ENCODE data around the gene ITK.

DNA sequence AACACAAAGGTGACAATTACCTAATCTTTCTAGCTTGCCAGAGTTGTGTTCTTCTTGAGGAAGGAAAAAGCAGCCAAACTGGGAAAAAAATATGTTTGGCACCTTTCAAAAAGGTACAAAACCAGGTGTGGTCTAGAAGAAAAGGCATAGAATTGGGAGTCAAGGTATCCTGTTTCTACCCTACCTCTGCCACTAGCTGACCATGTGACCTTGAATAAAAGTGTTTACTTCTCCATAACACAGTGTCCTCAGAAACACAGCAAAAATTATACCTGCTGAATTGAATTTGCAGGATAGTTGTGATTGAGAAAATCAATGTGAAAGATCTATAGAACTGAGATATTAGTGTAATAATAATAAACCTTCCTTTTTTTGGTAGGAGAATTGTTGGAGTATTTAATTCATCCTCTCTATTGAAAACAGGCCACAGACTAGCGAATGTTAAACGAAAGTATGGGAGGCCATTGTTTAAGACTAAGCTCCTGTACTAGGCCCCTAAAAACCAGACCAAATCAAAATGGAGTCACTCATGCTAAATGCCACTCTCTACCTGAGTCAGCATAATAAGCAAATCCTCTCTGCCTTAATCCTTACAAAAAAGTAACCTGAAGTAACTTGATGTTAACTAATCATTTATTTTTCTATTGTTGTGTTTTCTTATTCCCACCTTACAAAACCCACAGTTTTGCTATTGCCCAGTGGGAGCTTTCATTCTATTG is 97.8 kb downstream of the ITK start:
- TF ChIP-seq POLR2A (IDR thresholded peaks at IDR 0.05; ENCODE audit: low read depth), result no peak
- TF ChIP-seq, protein P1, sequence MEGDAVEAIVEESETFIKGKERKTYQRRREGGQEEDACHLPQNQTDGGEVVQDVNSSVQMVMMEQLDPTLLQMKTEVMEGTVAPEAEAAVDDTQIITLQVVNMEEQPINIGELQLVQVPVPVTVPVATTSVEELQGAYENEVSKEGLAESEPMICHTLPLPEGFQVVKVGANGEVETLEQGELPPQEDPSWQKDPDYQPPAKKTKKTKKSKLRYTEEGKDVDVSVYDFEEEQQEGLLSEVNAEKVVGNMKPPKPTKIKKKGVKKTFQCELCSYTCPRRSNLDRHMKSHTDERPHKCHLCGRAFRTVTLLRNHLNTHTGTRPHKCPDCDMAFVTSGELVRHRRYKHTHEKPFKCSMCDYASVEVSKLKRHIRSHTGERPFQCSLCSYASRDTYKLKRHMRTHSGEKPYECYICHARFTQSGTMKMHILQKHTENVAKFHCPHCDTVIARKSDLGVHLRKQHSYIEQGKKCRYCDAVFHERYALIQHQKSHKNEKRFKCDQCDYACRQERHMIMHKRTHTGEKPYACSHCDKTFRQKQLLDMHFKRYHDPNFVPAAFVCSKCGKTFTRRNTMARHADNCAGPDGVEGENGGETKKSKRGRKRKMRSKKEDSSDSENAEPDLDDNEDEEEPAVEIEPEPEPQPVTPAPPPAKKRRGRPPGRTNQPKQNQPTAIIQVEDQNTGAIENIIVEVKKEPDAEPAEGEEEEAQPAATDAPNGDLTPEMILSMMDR (IDR thresholded peaks at IDR 0.05), result no peak
